ENCODE results near the gene PRICKLE3.

The PRICKLE3 gene

GRCh38 chrX:49172280-49172780, 13.8 kb downstream of the PRICKLE3 start:
- Histone ChIP-seq H3K4me2 (ENCODE audit: low read length) (peak overlapping the region; percentile 63), H3K9me2 (ENCODE audit: low read depth, low read length) (no peaks in the 10 kb centered on the region), H3K27ac (ENCODE audit: low read depth, low read length, poor library complexity, severe bottlenecking) (peak overlapping the region; percentile 63), H3K36me3 (ENCODE audit: insufficient read depth, low read length) (peaks cover 35% of the 10 kb centered on the region), H3K4me1 (ENCODE audit: insufficient read depth, low read length, severe bottlenecking) (peaks cover 25% of the 10 kb centered on the region), H3F3A (ENCODE audit: insufficient read depth, low read length) (no peaks in the 10 kb centered on the region), H3K79me2 (ENCODE audit: insufficient read depth, low read length) (no peaks in the 10 kb centered on the region), H3K4me3 (ENCODE audit: low read depth, low read length, poor library complexity, severe bottlenecking) (peak overlapping the region; percentile 82), H4K20me1 (ENCODE audit: insufficient read depth, low read length) (no peaks in the 10 kb centered on the region), H3K27me3 (ENCODE audit: insufficient read depth, low read length) (no peaks in the 10 kb centered on the region), H3K9me3 (ENCODE audit: low read length) (no peaks in the 10 kb centered on the region), H3K9ac (ENCODE audit: low read length) (peak overlapping the region; percentile 83), H2AFZ (ENCODE audit: low read length) (no peak overlapping the region)
- TF ChIP-seq CTCF (IDR thresholded peaks at IDR 0.05; ENCODE audit: low read length) = no peak
- TF ChIP-seq EZH2 (IDR thresholded peaks at IDR 0.05; ENCODE audit: borderline replicate concordance, low read length) = no peak

GRCh38 chrX:49171752-49172279, 14.4 kb downstream of the PRICKLE3 start, which contains the start of gene PLP2:
PLP2 (plus strand) TSS chrX:49171898; CDS start chrX:49172001, 103 bp downstream.
- Histone ChIP-seq H2AFZ (ENCODE audit: low read length) (no peak within 1 kb of the TSS), H3K9me2 (ENCODE audit: low read depth, low read length) (no peaks in the 10 kb centered on the region), H3K4me3 (ENCODE audit: low read depth, low read length, poor library complexity, severe bottlenecking) (peak within 1 kb of the TSS; percentile 82), H3K4me1 (ENCODE audit: insufficient read depth, low read length, severe bottlenecking) (peaks cover 30% of the 10 kb centered on the region), H3K36me3 (ENCODE audit: insufficient read depth, low read length) (peaks cover 33% of the 10 kb centered on the region), H3K79me2 (ENCODE audit: insufficient read depth, low read length) (no peaks in the 10 kb centered on the region), H3K27me3 (ENCODE audit: insufficient read depth, low read length) (no peaks in the 10 kb centered on the region), H3K4me2 (ENCODE audit: low read length) (peak within 1 kb of the TSS; percentile 63), H3F3A (ENCODE audit: insufficient read depth, low read length) (no peaks in the 10 kb centered on the region), H3K27ac (ENCODE audit: low read depth, low read length, poor library complexity, severe bottlenecking) (peak within 1 kb of the TSS; percentile 63), H3K9me3 (ENCODE audit: low read length) (no peaks in the 10 kb centered on the region), H4K20me1 (ENCODE audit: insufficient read depth, low read length) (no peaks in the 10 kb centered on the region), H3K9ac (ENCODE audit: low read length) (peak within 1 kb of the TSS; percentile 83)
- TF ChIP-seq EZH2 (IDR thresholded peaks at IDR 0.05; ENCODE audit: borderline replicate concordance, low read length) (no peak), CTCF (IDR thresholded peaks at IDR 0.05; ENCODE audit: low read length) (no peak)

GRCh38 chrX:49167740-49168108, 18.4 kb downstream of the PRICKLE3 start:
- no peaks in the 10 kb centered on the region for H3K9me2 ChIP-seq (ENCODE audit: low read depth, low read length)
- H3F3A ChIP-seq (ENCODE audit: insufficient read depth, low read length) = no peaks in the 10 kb centered on the region
- peak overlapping the region; percentile 93 for H3K4me2 ChIP-seq (ENCODE audit: low read length)
- peak overlapping the region; percentile 65 for H3K4me3 ChIP-seq (ENCODE audit: low read depth, low read length, poor library complexity, severe bottlenecking)
- no peak overlapping the region for H2AFZ ChIP-seq (ENCODE audit: low read length)
- no peaks in the 10 kb centered on the region for H3K36me3 ChIP-seq (ENCODE audit: insufficient read depth, low read length)
- peaks cover 35% of the 10 kb centered on the region for H3K4me1 ChIP-seq (ENCODE audit: insufficient read depth, low read length, severe bottlenecking)
- H3K27me3 ChIP-seq (ENCODE audit: insufficient read depth, low read length) = no peaks in the 10 kb centered on the region
- no peaks in the 10 kb centered on the region for H4K20me1 ChIP-seq (ENCODE audit: insufficient read depth, low read length)
- H3K9ac ChIP-seq (ENCODE audit: low read length) = peak overlapping the region; percentile 72
- H3K27ac ChIP-seq (ENCODE audit: low read depth, low read length, poor library complexity, severe bottlenecking) = peak overlapping the region; percentile 93
- H3K79me2 ChIP-seq (ENCODE audit: insufficient read depth, low read length) = no peaks in the 10 kb centered on the region
- no peaks in the 10 kb centered on the region for H3K9me3 ChIP-seq (ENCODE audit: low read length)
- TF ChIP-seq EZH2 (IDR thresholded peaks at IDR 0.05; ENCODE audit: borderline replicate concordance, low read length) (no peak), CTCF (IDR thresholded peaks at IDR 0.05; ENCODE audit: low read length) (no peak)

Data from OCI-LY1 (cell line).